ENCODE data around the gene SH3PXD2A. TPM values are rescaled to one million over a fixed set of nuclear protein-coding genes. Genes with fewer than 3 reads are reported as not detected.
"Not testable (repeated sequence)": the region's sequence is repeated elsewhere in the genome, so short reads cannot be mapped to it uniquely, and the experiment has no call there.

The SH3PXD2A gene
- total RNA-seq, 1 experiment from 2014 or later: 6.8 TPM

- Histone ChIP-seq H3K4me3 (ENCODE audit: insufficient read depth, low read depth, low read length) (no peak overlapping the region), H3K27me3 (ENCODE audit: control insufficient read depth, insufficient read depth, low read length) (no peaks in the 10 kb centered on the region; the same call in 1 of the 2 replicates), H3K36me3 (replicated peaks; ENCODE audit: control insufficient read depth, insufficient read depth, low read length) (no peaks in the 10 kb centered on the region)
- DNase-seq: peak; percentile 57
Measured at GRCh38 chr10:103823706-103824272, 31.6 kb downstream of the SH3PXD2A start.

- DNase-seq: no peak
- no peak overlapping the region for H3K4me3 ChIP-seq (ENCODE audit: insufficient read depth, low read depth, low read length)
- no peaks in the 10 kb centered on the region; the same call in 1 of the 2 replicates for H3K27me3 ChIP-seq (ENCODE audit: control insufficient read depth, insufficient read depth, low read length)
- H3K36me3 ChIP-seq (replicated peaks; ENCODE audit: control insufficient read depth, insufficient read depth, low read length): no peaks in the 10 kb centered on the region
Measured at GRCh38 chr10:103822800-103823199, 32.6 kb downstream of the SH3PXD2A start.

GRCh38 chr10:103822107-103822716, 33.2 kb downstream of the SH3PXD2A start:
- H3K4me3 ChIP-seq (ENCODE audit: insufficient read depth, low read depth, low read length): no peak overlapping the region
- no peaks in the 10 kb centered on the region for H3K36me3 ChIP-seq (replicated peaks; ENCODE audit: control insufficient read depth, insufficient read depth, low read length)
- H3K27me3 ChIP-seq (ENCODE audit: control insufficient read depth, insufficient read depth, low read length): no peaks in the 10 kb centered on the region
- DNase-seq: no peak

GRCh38 chr10:103820101-103821062, 35.0 kb downstream of the SH3PXD2A start:
- H3K27me3 ChIP-seq (ENCODE audit: control insufficient read depth, insufficient read depth, low read length): no peaks in the 10 kb centered on the region
- no peaks in the 10 kb centered on the region for H3K36me3 ChIP-seq (replicated peaks; ENCODE audit: control insufficient read depth, insufficient read depth, low read length)
- H3K4me3 ChIP-seq (ENCODE audit: insufficient read depth, low read depth, low read length): no peak overlapping the region
- DNase-seq: no peak

GRCh38 chr10:103819493-103819892, 35.9 kb downstream of the SH3PXD2A start:
- Histone ChIP-seq H3K4me3 (ENCODE audit: insufficient read depth, low read depth, low read length) (no peak overlapping the region), H3K36me3 (replicated peaks; ENCODE audit: control insufficient read depth, insufficient read depth, low read length) (no peaks in the 10 kb centered on the region), H3K27me3 (ENCODE audit: control insufficient read depth, insufficient read depth, low read length) (no peaks in the 10 kb centered on the region)
- DNase-seq: no peak

GRCh38 chr10:103818765-103819374, 36.5 kb downstream of the SH3PXD2A start:
- no peaks in the 10 kb centered on the region for H3K36me3 ChIP-seq (replicated peaks; ENCODE audit: control insufficient read depth, insufficient read depth, low read length)
- no peak overlapping the region for H3K4me3 ChIP-seq (ENCODE audit: insufficient read depth, low read depth, low read length)
- DNase-seq: no peak
- H3K27me3 ChIP-seq (ENCODE audit: control insufficient read depth, insufficient read depth, low read length): no peaks in the 10 kb centered on the region

GRCh38 chr10:103818105-103818504, 37.3 kb downstream of the SH3PXD2A start:
- no peaks in the 10 kb centered on the region for H3K36me3 ChIP-seq (replicated peaks; ENCODE audit: control insufficient read depth, insufficient read depth, low read length)
- H3K4me3 ChIP-seq (ENCODE audit: insufficient read depth, low read depth, low read length): no peak overlapping the region
- no peaks in the 10 kb centered on the region for H3K27me3 ChIP-seq (ENCODE audit: control insufficient read depth, insufficient read depth, low read length)
- no peak for DNase-seq

GRCh38 chr10:103816431-103816830, 38.9 kb downstream of the SH3PXD2A start:
- Histone ChIP-seq H3K36me3 (replicated peaks; ENCODE audit: control insufficient read depth, insufficient read depth, low read length) (no peaks in the 10 kb centered on the region), H3K4me3 (ENCODE audit: insufficient read depth, low read depth, low read length) (no peak overlapping the region), H3K27me3 (ENCODE audit: control insufficient read depth, insufficient read depth, low read length) (no peaks in the 10 kb centered on the region)
- no peak for DNase-seq

- Histone ChIP-seq H3K36me3 (replicated peaks; ENCODE audit: control insufficient read depth, insufficient read depth, low read length) (no peaks in the 10 kb centered on the region), H3K4me3 (ENCODE audit: insufficient read depth, low read depth, low read length) (no peak overlapping the region), H3K27me3 (ENCODE audit: control insufficient read depth, insufficient read depth, low read length) (no peaks in the 10 kb centered on the region)
- no peak for DNase-seq
Measured at GRCh38 chr10:103814626-103815370, 40.6 kb downstream of the SH3PXD2A start.

GRCh38 chr10:103814105-103814504, 41.3 kb downstream of the SH3PXD2A start:
- H3K36me3 ChIP-seq (replicated peaks; ENCODE audit: control insufficient read depth, insufficient read depth, low read length): no peaks in the 10 kb centered on the region
- no peak overlapping the region for H3K4me3 ChIP-seq (ENCODE audit: insufficient read depth, low read depth, low read length)
- no peak for DNase-seq
- no peaks in the 10 kb centered on the region for H3K27me3 ChIP-seq (ENCODE audit: control insufficient read depth, insufficient read depth, low read length)

GRCh38 chr10:103813312-103813711, 42.1 kb downstream of the SH3PXD2A start:
- H3K36me3 ChIP-seq (replicated peaks; ENCODE audit: control insufficient read depth, insufficient read depth, low read length); DNase-seq; H3K27me3 ChIP-seq (ENCODE audit: control insufficient read depth, insufficient read depth, low read length); H3K4me3 ChIP-seq (ENCODE audit: insufficient read depth, low read depth, low read length): not testable (repeated sequence)

- H3K27me3 ChIP-seq (ENCODE audit: control insufficient read depth, insufficient read depth, low read length): no peaks in the 10 kb centered on the region
- no peak for DNase-seq
- no peak overlapping the region for H3K4me3 ChIP-seq (ENCODE audit: insufficient read depth, low read depth, low read length)
Measured at GRCh38 chr10:103812432-103812831, 42.9 kb downstream of the SH3PXD2A start.

GRCh38 chr10:103812004-103812403, 43.4 kb downstream of the SH3PXD2A start:
- H3K4me3 ChIP-seq (ENCODE audit: insufficient read depth, low read depth, low read length): no peak overlapping the region
- H3K36me3 ChIP-seq (replicated peaks; ENCODE audit: control insufficient read depth, insufficient read depth, low read length): no peaks in the 10 kb centered on the region
- H3K27me3 ChIP-seq (ENCODE audit: control insufficient read depth, insufficient read depth, low read length): no peaks in the 10 kb centered on the region
- DNase-seq: no peak

More at GRCh38 chr10:103812432-103812831, 42.9 kb downstream of the SH3PXD2A start:
- H3K36me3 ChIP-seq (replicated peaks; ENCODE audit: control insufficient read depth, insufficient read depth, low read length): no peaks in the 10 kb centered on the region

GRCh38 chr10:103811463-103811862, 43.9 kb downstream of the SH3PXD2A start:
- no peaks in the 10 kb centered on the region for H3K36me3 ChIP-seq (replicated peaks; ENCODE audit: control insufficient read depth, insufficient read depth, low read length)
- no peaks in the 10 kb centered on the region for H3K27me3 ChIP-seq (ENCODE audit: control insufficient read depth, insufficient read depth, low read length)
- no peak for DNase-seq
- no peak overlapping the region for H3K4me3 ChIP-seq (ENCODE audit: insufficient read depth, low read depth, low read length)
